HG03097 (cell line): Measurements from ENCODE around the gene GPD1L.
"Not testable (repeated sequence)": the region's sequence is repeated elsewhere in the genome, so short reads cannot be mapped to it uniquely, and the experiment has no call there.

Source experiments
- ATAC-seq: cut with Tn5 transposase; IDR thresholded peaks from one replicate; pipeline ENCODE4 v1.9.1; 2021; ENCODE audit not compliant: unreplicated experiment, low FRiP score

Gene GPD1L

DNA sequence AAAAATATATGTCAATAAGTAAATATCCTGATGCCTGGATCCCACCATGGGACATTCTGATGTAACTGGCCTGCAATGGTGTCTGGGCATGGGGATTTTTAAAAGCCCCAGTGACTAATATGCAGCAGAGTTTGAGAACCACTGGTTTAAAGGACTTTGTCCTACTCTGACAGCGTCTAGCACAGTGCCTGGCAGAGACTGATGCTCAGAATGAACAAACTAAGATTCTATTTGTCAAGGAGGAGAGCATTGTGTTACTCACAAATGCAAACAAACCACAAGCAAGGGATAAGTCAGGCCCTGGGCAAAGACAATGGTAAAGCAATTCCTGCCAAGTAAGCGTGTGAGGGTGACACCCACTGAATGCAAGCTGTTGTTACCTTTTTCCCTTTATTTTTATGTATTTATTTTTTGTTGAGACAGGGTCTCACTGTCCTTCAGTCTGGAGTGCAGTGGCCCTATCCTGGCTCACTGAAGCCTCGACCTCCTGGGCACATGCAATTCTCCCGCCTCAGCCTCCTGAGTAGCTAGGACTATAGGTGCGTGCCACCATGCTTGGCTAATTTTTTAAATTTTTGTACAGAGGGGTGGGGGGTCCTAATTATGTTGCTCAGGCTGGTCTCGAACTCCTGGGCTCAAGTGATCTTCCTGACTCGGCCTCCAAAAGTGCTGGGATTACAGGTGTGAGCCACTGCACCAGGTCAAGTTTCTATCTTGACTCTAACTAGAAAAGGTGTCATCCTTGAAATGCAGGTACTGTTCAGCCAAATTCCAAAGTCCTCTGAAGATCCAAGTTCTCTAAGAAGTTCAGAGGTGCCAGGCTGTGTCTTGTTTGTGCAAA lies 909 bp upstream of the GPD1L start:
- no peak for ATAC-seq

- ATAC-seq, result no peak
Measured at GRCh38 chr3:32106929-32107362, 526 bp downstream of the GPD1L start.

- not testable (repeated sequence) for ATAC-seq
Measured at GRCh38 chr3:32108224-32108623, 1.8 kb downstream of the GPD1L start.

DNA sequence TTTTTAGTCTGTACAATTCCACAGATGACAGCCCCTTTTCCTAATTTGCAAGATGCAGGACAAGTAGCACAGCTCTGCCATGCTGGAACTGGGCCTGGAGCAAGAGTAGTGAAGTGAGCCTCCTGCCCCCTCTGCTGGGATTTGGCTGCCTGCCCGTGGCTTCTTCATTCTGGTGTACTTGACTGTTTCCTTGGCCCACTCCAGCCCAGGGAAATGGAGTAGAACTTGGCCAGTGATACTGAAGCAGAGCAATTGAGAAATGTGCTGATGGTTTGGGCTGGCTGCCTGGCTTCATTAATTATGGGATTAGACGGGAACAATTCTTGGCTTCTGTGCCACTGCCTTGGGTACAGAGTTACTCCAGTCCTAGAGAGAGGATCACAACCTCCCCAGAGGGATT lies 2.8 kb downstream of the GPD1L start:
- ATAC-seq, result no peak

- no peak for ATAC-seq
Measured at GRCh38 chr3:32110233-32110760, 3.9 kb downstream of the GPD1L start.

DNA sequence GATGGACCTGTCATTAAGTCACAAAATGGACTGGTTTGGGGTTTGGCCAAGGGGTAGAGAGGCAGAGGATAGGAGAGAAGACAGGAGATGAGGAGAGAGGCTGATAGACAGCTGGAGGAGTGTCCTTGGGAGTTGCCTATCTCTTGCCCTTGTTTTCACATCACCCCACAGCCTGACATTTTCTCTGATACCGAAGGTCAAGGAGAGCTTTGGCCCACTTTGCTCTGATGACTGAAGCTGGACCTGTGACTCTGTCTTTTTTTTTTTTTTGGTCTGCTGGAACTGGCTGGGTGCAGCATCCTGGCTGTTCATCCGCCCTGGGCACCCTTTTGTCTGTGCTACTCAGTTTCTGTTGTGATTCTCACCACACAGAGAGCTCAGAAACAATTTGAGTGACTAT lies 5.1 kb downstream of the GPD1L start:
- no peak for ATAC-seq

DNA sequence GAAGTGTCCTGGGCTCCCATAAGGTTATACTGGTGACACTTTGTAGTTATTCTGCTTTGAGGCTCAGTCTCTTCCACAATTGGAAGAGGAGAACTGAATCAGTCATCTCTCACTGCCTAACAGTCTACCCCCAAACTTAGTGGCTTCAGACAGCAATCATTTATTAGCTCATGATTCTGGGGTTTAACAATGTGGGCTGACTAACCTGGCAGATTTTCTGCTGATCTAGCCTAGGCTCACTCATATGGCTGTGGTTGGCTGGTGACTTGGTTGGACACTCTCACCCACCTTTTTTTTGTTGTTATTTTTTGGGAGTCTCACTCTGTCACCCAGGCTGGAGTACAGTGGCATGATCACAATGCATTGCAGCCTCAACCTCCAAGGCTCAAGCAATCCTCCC lies 7.1 kb downstream of the GPD1L start:
- ATAC-seq, result no peak

- no peak for ATAC-seq
Measured at GRCh38 chr3:32113981-32114545, 7.6 kb downstream of the GPD1L start.

- not testable (repeated sequence) for ATAC-seq
Measured at GRCh38 chr3:32114546-32115386, 8.3 kb downstream of the GPD1L start.

GRCh38 chr3:32117320-32117719 lies 10.9 kb downstream of the GPD1L start:
- ATAC-seq, result no peak

DNA sequence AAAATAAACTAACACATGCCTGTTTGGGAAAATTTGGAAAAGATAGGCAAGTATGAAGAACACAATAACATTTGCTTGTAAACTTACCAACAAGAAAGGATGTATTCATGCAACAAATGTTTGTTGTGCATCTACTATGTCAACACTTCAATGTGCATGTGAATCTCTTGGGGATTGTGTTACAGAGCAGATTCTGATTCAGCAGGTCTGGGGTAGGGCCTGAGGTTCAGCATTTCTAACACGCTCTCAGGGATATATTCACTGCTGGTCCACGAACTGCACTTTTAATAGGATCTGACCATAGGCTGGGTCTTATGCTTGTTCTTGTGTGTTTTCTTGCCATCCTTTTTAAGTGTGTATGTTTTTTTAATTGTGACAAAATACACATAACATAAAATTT lies 11.8 kb downstream of the GPD1L start:
- no peak for ATAC-seq

- ATAC-seq, result no peak
Measured at GRCh38 chr3:32120471-32120870, 14.1 kb downstream of the GPD1L start.

- no peak for ATAC-seq
Measured at GRCh38 chr3:32121137-32121536, 14.7 kb downstream of the GPD1L start.

- ATAC-seq, result no peak
Measured at GRCh38 chr3:32123620-32124019, 17.2 kb downstream of the GPD1L start.

GRCh38 chr3:32125012-32125411 lies 18.6 kb downstream of the GPD1L start:
- ATAC-seq, result no peak

DNA sequence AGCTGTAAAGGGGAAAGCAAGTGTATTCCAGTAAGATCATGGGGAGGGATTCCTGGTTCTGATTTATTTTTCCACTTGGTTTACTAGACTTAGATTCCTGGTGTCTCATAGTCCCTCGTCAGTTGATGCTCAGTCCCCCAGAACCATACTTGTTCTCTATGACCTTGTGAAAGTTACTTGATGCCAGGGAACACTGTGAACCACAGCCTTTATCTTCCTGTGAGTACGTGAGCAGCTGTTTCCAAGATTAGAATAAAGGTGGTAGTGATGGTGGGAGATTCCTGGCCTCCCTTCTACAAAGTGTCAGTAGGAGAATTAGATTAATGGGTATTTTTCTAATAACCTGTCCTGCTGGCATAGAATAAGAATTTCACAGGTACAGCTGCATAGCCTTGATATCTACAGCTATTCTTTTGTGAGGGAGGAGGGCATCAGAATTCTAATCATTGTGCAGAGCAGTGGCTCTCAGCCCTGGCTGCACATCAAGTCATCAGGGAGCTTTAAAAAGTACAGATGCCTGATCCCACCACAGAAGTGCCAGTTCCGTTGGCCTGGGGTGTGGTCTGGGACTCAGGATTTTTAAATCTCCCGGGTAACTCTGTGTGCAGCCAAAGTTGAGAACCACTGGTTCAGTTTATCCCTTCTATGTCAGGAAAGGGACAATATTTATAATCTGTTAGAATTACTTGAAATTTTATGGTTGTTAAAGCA lies 20.0 kb downstream of the GPD1L start:
- no peak for ATAC-seq

DNA sequence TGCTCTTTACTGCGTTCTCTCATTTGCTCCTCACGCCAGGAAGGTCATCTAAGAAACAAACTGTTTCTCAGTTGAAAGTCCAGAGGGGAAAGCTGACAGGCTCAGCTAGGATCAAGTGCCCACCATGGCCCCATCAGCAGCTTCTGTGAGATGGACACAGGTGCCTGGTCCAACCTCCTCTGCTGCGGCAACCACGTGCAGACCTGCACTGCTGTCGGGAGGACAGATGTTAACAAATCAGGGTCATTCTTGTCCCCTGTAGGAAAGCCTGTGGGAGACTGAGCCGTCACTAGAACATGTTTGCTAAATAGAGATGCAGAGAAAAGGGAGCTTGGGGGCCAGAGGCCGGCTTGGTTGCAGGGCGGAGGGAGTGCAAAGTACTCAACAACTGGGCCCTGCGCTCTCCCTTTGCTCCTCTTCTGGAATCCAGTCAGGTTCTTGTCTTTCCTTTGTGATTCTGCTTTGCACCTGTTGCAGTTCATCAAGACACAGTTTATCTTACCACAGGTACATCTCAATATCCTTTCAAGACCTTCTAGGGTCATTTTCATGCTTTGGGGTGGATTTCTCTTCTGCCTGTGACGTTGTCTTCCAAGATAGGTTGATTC lies 20.9 kb downstream of the GPD1L start:
- ATAC-seq, result no peak

DNA sequence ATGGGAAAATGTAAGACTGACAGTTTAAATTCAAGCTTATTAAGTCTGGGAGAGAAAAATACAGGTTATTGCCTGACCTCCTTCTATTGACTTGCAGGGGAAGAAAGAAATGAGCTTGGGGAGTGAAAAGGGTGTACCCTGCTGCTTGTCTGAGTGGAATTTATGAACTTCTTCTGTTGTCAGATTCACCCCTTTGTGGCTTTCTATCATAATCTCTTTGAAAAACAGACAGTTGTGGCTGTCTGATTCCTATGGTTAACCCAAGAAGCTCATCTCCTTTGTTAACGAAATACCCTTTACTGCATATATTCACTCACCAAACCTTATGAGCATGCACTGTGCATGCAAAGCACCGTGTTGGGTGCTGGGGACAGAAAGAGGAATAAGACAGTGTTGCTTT lies 22.5 kb downstream of the GPD1L start:
- ATAC-seq, result no peak

GRCh38 chr3:32129832-32130231 lies 23.4 kb downstream of the GPD1L start:
- no peak for ATAC-seq

GRCh38 chr3:32132121-32132520 lies 25.7 kb downstream of the GPD1L start:
- ATAC-seq, result no peak
